GM12801 (cell line): ENCODE data around the gene REN.

Experiments
- CTCF ChIP-seq: IDR thresholded peaks from one replicate; pipeline ENCODE4 v1.5.1; 2011; ENCODE audit warnings: control low read depth; ENCODE audit not compliant: insufficient read length; ENCODE audit errors: extremely low read depth

Gene REN

GRCh38 chr1:204196068-204196795 is 30.1 kb upstream of the REN start, which contains the start of gene KISS1:
Gene KISS1, minus strand, starts transcription at chr1:204196491. Its CDS starts 3,615 bp downstream, at chr1:204192876.
- no peak for TF ChIP-seq CTCF

GRCh38 chr1:204194771-204195170 is 28.6 kb upstream of the REN start:
- no peak for TF ChIP-seq CTCF

GRCh38 chr1:204194080-204194479 is 27.9 kb upstream of the REN start:
- no peak for TF ChIP-seq CTCF

- no peak for TF ChIP-seq CTCF
These were observed 26.6 kb upstream of the REN start for GRCh38 chr1:204192589-204193352.

- no peak for TF ChIP-seq CTCF
These were observed 25.9 kb upstream of the REN start for GRCh38 chr1:204192046-204192445.

- TF ChIP-seq CTCF: no peak
These were observed 25.3 kb upstream of the REN start for GRCh38 chr1:204191456-204191855.
